NCI-H748 treated with DMSO at 0.1 percent for 48 hours (cell line): ENCODE results near the gene SMARCAD1.
"Not testable (repeated sequence)": the region's sequence is repeated elsewhere in the genome, so short reads cannot be mapped to it uniquely, and the experiment has no call there.

ENCODE experiments used
- DNase-seq: peaks from one replicate; lab custom pipeline; 2025; lab: John Stamatoyannopoulos, UW

Gene SMARCAD1

GRCh38 chr4:94298725-94299252 lies 91.1 kb downstream of the SMARCAD1 start:
- peak; percentile 10 for DNase-seq

GRCh38 chr4:94302191-94302590 lies 94.5 kb downstream of the SMARCAD1 start:
- DNase-seq: no peak

GRCh38 chr4:94304365-94304971 lies 96.8 kb downstream of the SMARCAD1 start:
- DNase-seq: peak; percentile 0

- DNase-seq: no peak
These were observed 98.0 kb downstream of the SMARCAD1 start for GRCh38 chr4:94305466-94306225.

- DNase-seq: no peak
These were observed 99.0 kb downstream of the SMARCAD1 start for GRCh38 chr4:94306713-94307112.

GRCh38 chr4:94307231-94307871 lies 99.7 kb downstream of the SMARCAD1 start:
- no peak for DNase-seq

GRCh38 chr4:94319927-94320326 lies 112.3 kb downstream of the SMARCAD1 start:
- DNase-seq: not testable (repeated sequence)

- DNase-seq: no peak
These were observed 118.2 kb downstream of the SMARCAD1 start for GRCh38 chr4:94325835-94326234.

- no peak for DNase-seq
These were observed 122.3 kb downstream of the SMARCAD1 start for GRCh38 chr4:94329933-94330332.

- DNase-seq: no peak
These were observed 125.4 kb downstream of the SMARCAD1 start for GRCh38 chr4:94332983-94333590.

GRCh38 chr4:94333866-94334265 lies 126.2 kb downstream of the SMARCAD1 start:
- DNase-seq: no peak

- no peak for DNase-seq
These were observed 126.8 kb downstream of the SMARCAD1 start for GRCh38 chr4:94334476-94334875.

GRCh38 chr4:94334962-94335361 lies 127.3 kb downstream of the SMARCAD1 start:
- no peak for DNase-seq

- no peak for DNase-seq
These were observed 128.6 kb downstream of the SMARCAD1 start for GRCh38 chr4:94336303-94336702.

- DNase-seq: not testable (repeated sequence)
These were observed 129.1 kb downstream of the SMARCAD1 start for GRCh38 chr4:94336791-94337190.

GRCh38 chr4:94338681-94339351 lies 131.2 kb downstream of the SMARCAD1 start:
- DNase-seq: no peak

- no peak for DNase-seq
These were observed 132.1 kb downstream of the SMARCAD1 start for GRCh38 chr4:94339779-94340178.
